Measurements from ENCODE around the gene TRAPPC2. TPM values are rescaled to one million over a fixed set of nuclear protein-coding genes. Genes with fewer than 3 reads are reported as not detected.

The TRAPPC2 gene
- total and polyA plus RNA-seq, 9 of the 15 experiments (the other 6 are each of a cell fraction or from before 2014, with no cell fraction given), result 10.3 to 30.6 (median 18.6) TPM

GRCh38 chrX:13688958-13689740 is 45.3 kb downstream of the TRAPPC2 start, which contains the start of gene RAB9A (continued):
- TF ChIP-seq POLR3G (IDR thresholded peaks at IDR 0.05; ENCODE audit: extremely low read depth, insufficient read length, insufficient replicate concordance) (no peak), MTA1 (IDR thresholded peaks at IDR 0.05; ENCODE audit: borderline replicate concordance) (no peak), HMGN3 (IDR thresholded peaks at IDR 0.05; ENCODE audit: borderline replicate concordance, extremely low read depth, insufficient read length, low read depth, low read length) (peak; percentile 44), SMARCA4 (IDR thresholded peaks at IDR 0.05) (no peak), CXXC5 (CRISPR knock-in tag; IDR thresholded peaks at IDR 0.05) (0 out of 2 replicates have a peak, but pooled peaks have one; percentile 46), THRA (IDR thresholded peaks at IDR 0.05) (no peak), ZNF217 (CRISPR knock-in tag; IDR thresholded peaks at IDR 0.05) (no peak), FOXP1 (CRISPR knock-in tag; IDR thresholded peaks at IDR 0.05) (no peak), ZBED1 (IDR thresholded peaks at IDR 0.05) (no peak), HEY1 (CRISPR knock-in tag; IDR thresholded peaks at IDR 0.05; ENCODE audit: borderline replicate concordance) (no peak), TAL1 (IDR thresholded peaks at IDR 0.05) (no peak), ZBTB33 (CRISPR knock-in tag; IDR thresholded peaks at IDR 0.05) (no peak), ZNF589 (CRISPR knock-in tag; IDR thresholded peaks at IDR 0.05; ENCODE audit: low read depth) (no peak), ZNF395 (CRISPR knock-in tag; IDR thresholded peaks at IDR 0.05) (no peak), FOXK1 (CRISPR knock-in tag; IDR thresholded peaks at IDR 0.05; ENCODE audit: borderline replicate concordance) (no peak), MBD2 (IDR thresholded peaks at IDR 0.05; ENCODE audit: borderline replicate concordance, low read depth) (no peak), RCOR1 (IDR thresholded peaks at IDR 0.05; ENCODE audit: borderline replicate concordance in 1 of 2, low read depth in 2 of 2, low read length in 2 of 2) (0 out of 4 replicates have a peak, but pooled peaks of 1 of the 2 experiments have one; percentile 15), YY1 (IDR thresholded peaks at IDR 0.05; ENCODE audit: borderline replicate concordance in 1 of 3, control insufficient read depth in 1 of 3, extremely low read depth in 1 of 3, insufficient read depth in 3 of 3, insufficient read length in 1 of 3, insufficient replicate concordance in 2 of 3, low read depth in 1 of 3, low read length in 2 of 3) (peak; percentile 39 to 92 (median 89))
- TF ChIP-seq, protein P1, sequence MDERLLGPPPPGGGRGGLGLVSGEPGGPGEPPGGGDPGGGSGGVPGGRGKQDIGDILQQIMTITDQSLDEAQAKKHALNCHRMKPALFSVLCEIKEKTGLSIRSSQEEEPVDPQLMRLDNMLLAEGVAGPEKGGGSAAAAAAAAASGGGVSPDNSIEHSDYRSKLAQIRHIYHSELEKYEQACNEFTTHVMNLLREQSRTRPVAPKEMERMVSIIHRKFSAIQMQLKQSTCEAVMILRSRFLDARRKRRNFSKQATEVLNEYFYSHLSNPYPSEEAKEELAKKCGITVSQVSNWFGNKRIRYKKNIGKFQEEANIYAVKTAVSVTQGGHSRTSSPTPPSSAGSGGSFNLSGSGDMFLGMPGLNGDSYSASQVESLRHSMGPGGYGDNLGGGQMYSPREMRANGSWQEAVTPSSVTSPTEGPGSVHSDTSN (CRISPR knock-in tag; IDR thresholded peaks at IDR 0.05; ENCODE audit: low read depth), result no peak
- TF ChIP-seq, protein P1 (tag; conservative IDR thresholded peaks at IDR 0.05; ENCODE audit: low read depth), result no peak

Measured in K562 (cell line).